Gastroesophageal sphincter (tissue), 3 donors: Measurements from ENCODE around the gene SLC8A2.

Experiments used
- EP300 ChIP-seq: sonication (generic); formaldehyde crosslinking; IDR thresholded peaks from one replicate; pipeline ENCODE4 v1.6.1; 2017; ENCODE audit warnings: antibody characterized with exemption, mild to moderate bottlenecking
- POLR2A ChIP-seq, 2 donors: fragments of 450-650 bp; IDR thresholded peaks; one replicate each; pipeline ENCODE4 v1.6.1; 2017; ENCODE audit warnings: antibody characterized with exemption in 2 of 2, mild to moderate bottlenecking in 2 of 2, moderate library complexity in 1 of 2
- POLR2AphosphoS5 ChIP-seq: sonication (generic); formaldehyde crosslinking; IDR thresholded peaks from one replicate; pipeline ENCODE4 v1.6.1; 2017; ENCODE audit warnings: antibody characterized with exemption
- TF ChIP-seq, protein P1 (sequence below), 4 experiments: fragments of 200-600 bp in 2 of 4; fragments of 450-650 bp in 2 of 4; sonication (generic) in 1 of 4; IDR thresholded peaks; one replicate each; pipeline ENCODE4 v1.5.1; 2017 to 2019; ENCODE audit warnings: antibody characterized with exemption in 4 of 4, mild to moderate bottlenecking in 2 of 4, moderate library complexity in 2 of 4

GRCh38 chr19:47471381-47471732 lies 336 bp downstream of the SLC8A2 start:
- TF ChIP-seq, protein P1, sequence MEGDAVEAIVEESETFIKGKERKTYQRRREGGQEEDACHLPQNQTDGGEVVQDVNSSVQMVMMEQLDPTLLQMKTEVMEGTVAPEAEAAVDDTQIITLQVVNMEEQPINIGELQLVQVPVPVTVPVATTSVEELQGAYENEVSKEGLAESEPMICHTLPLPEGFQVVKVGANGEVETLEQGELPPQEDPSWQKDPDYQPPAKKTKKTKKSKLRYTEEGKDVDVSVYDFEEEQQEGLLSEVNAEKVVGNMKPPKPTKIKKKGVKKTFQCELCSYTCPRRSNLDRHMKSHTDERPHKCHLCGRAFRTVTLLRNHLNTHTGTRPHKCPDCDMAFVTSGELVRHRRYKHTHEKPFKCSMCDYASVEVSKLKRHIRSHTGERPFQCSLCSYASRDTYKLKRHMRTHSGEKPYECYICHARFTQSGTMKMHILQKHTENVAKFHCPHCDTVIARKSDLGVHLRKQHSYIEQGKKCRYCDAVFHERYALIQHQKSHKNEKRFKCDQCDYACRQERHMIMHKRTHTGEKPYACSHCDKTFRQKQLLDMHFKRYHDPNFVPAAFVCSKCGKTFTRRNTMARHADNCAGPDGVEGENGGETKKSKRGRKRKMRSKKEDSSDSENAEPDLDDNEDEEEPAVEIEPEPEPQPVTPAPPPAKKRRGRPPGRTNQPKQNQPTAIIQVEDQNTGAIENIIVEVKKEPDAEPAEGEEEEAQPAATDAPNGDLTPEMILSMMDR (IDR thresholded peaks at IDR 0.05): no peak
- TF ChIP-seq POLR2AphosphoS5 (no peak), POLR2A (IDR thresholded peaks at IDR 0.05) (no peak), EP300 (no peak)
